ENCODE data around the gene DGAT2L6. TPM values are rescaled to one million over a fixed set of nuclear protein-coding genes. Genes with fewer than 3 reads are reported as not detected.
A peak's percentile ranks its signal among the peaks of the same experiment; 100 is the strongest.

Gene DGAT2L6
- total RNA-seq, 2 donors from 2014 or later = not detected

GRCh38 chrX:70244881-70245280, 67.6 kb downstream of the DGAT2L6 start:
- Histone ChIP-seq H3K27me3 (no peaks in the 10 kb centered on the region), H3K27ac (no peak overlapping the region), H3K9me3 (no peaks in the 10 kb centered on the region), H3K4me1 (no peaks in the 10 kb centered on the region), H3K36me3 (no peaks in the 10 kb centered on the region), H3K4me3 (no peak overlapping the region)
- no peak for DNase-seq (ENCODE audit: low spot score)
- TF ChIP-seq CTCF (IDR thresholded peaks at IDR 0.05) = no peak

- Histone ChIP-seq H3K4me3 (no peak overlapping the region), H3K4me1 (no peaks in the 10 kb centered on the region), H3K27ac (no peak overlapping the region), H3K36me3 (no peaks in the 10 kb centered on the region), H3K27me3 (no peaks in the 10 kb centered on the region), H3K9me3 (no peaks in the 10 kb centered on the region)
- TF ChIP-seq CTCF (IDR thresholded peaks at IDR 0.05) = no peak
- DNase-seq (ENCODE audit: low spot score) = no peak
Measured at GRCh38 chrX:70247252-70247651, 70.0 kb downstream of the DGAT2L6 start.

- H3K9me3 ChIP-seq = no peaks in the 10 kb centered on the region
- H3K27me3 ChIP-seq = no peaks in the 10 kb centered on the region
- H3K27ac ChIP-seq = no peak overlapping the region
- DNase-seq (ENCODE audit: low spot score) = no peak
- no peaks in the 10 kb centered on the region for H3K4me1 ChIP-seq
- no peak overlapping the region for H3K4me3 ChIP-seq
- no peaks in the 10 kb centered on the region for H3K36me3 ChIP-seq
- TF ChIP-seq CTCF (IDR thresholded peaks at IDR 0.05) = no peak
Measured at GRCh38 chrX:70252491-70252890, 75.2 kb downstream of the DGAT2L6 start.

GRCh38 chrX:70253377-70254062, 76.2 kb downstream of the DGAT2L6 start:
- no peak for DNase-seq (ENCODE audit: low spot score)
- Histone ChIP-seq H3K4me1 (no peaks in the 10 kb centered on the region), H3K27ac (no peak overlapping the region), H3K27me3 (no peaks in the 10 kb centered on the region), H3K36me3 (no peaks in the 10 kb centered on the region), H3K4me3 (no peak overlapping the region), H3K9me3 (no peaks in the 10 kb centered on the region)
- no peak for TF ChIP-seq CTCF (IDR thresholded peaks at IDR 0.05)

- no peak for DNase-seq (ENCODE audit: low spot score)
- Histone ChIP-seq H3K27ac (no peak overlapping the region), H3K4me1 (no peaks in the 10 kb centered on the region), H3K9me3 (no peaks in the 10 kb centered on the region), H3K36me3 (no peaks in the 10 kb centered on the region), H3K27me3 (no peaks in the 10 kb centered on the region), H3K4me3 (no peak overlapping the region)
- no peak for TF ChIP-seq CTCF (IDR thresholded peaks at IDR 0.05)
Measured at GRCh38 chrX:70254063-70254400, 76.7 kb downstream of the DGAT2L6 start.

- no peaks in the 10 kb centered on the region for H3K27me3 ChIP-seq
- H3K4me1 ChIP-seq = no peaks in the 10 kb centered on the region
- peak overlapping the region in 1 of 2 donors; percentile 23 for H3K27ac ChIP-seq
- no peak for DNase-seq (ENCODE audit: low spot score)
- H3K9me3 ChIP-seq = no peaks in the 10 kb centered on the region
- no peaks in the 10 kb centered on the region for H3K36me3 ChIP-seq
- TF ChIP-seq CTCF (IDR thresholded peaks at IDR 0.05) = no peak
- H3K4me3 ChIP-seq = no peak overlapping the region
Measured at GRCh38 chrX:70254909-70255308, 77.6 kb downstream of the DGAT2L6 start.

Data from right atrium auricular region (tissue), 2 donors.